Prostate gland (tissue), 2 donors: ENCODE results near the gene OTX2. TPM values are rescaled to one million over a fixed set of nuclear protein-coding genes. Genes with fewer than 3 reads are reported as not detected.

Experiments
- DNase-seq: peaks from one replicate; pipeline ENCODE4 v3.0.0-alpha.2; 2019; ENCODE audit warnings: low spot score
- H3K27ac ChIP-seq, 2 donors: fragments of 200-600 bp; sonication (generic); 2 replicates each; pipeline ENCODE4 v1.5.1; 2017 to 2019
- H3K27me3 ChIP-seq: fragments of 200-600 bp; sonication (generic); replicated peaks from 2 replicates; pipeline ENCODE4 v1.5.1; 2019; ENCODE audit not compliant: insufficient read depth
- H3K36me3 ChIP-seq, 2 donors: fragments of 200-600 bp; sonication (generic); 1 replicate in 1 of 2; 2 replicates in 1 of 2; pipeline versions ENCODE4 v1.5.1 to v1.8.1; 2017 to 2019
- H3K4me1 ChIP-seq: fragments of 200-600 bp; sonication (generic); replicated peaks from 2 replicates; pipeline ENCODE4 v1.5.1; 2019
- H3K4me3 ChIP-seq, 2 donors: fragments of 200-600 bp; sonication (generic); 2 replicates each; pipeline ENCODE4 v1.5.1; 2017 to 2019
- H3K9me3 ChIP-seq: fragments of 200-600 bp; sonication (generic); 2 replicates; pipeline ENCODE4 v1.5.1; 2017
- CTCF ChIP-seq, 4 experiments: fragments of 200-600 bp in 2 of 4; fragments of 450-650 bp in 2 of 4; sonication (generic) in 2 of 4; IDR thresholded peaks; 1 replicate in 3 of 4; 2 replicates in 1 of 4; pipeline ENCODE4 v1.5.1; 2016 to 2019; ENCODE audit warnings: antibody characterized with exemption in 4 of 4, mild to moderate bottlenecking in 2 of 4, moderate library complexity in 2 of 4
- POLR2A ChIP-seq: fragments of 450-650 bp; IDR thresholded peaks from one replicate; pipeline ENCODE4 v1.6.1; 2016; ENCODE audit warnings: antibody characterized with exemption, mild to moderate bottlenecking
- POLR2AphosphoS5 ChIP-seq: sonication (generic); formaldehyde crosslinking; IDR thresholded peaks from one replicate; pipeline ENCODE4 v1.6.1; 2017; ENCODE audit warnings: antibody characterized with exemption
- WGBS: methylation state at CpG from one replicate; pipeline ENCODE4 v1.1.5; 2018; 5-methylcytosine and 5-hydroxymethylcytosine counted together
- intact Hi-C: fragments of 100-400 bp; cut with DNase I; formaldehyde crosslinking; loops from one replicate; pipeline ENCODE4 v1.14.2; 2022
- total RNA-seq, 2 donors: library from RNA; depleted of rRNA; stranded (reverse); fragments of >200 nt; gene quantifications; one replicate each; pipeline ENCODE4 v1.1.0, GENCODE V29; 2016

OTX2 gene
- total RNA-seq, 2 donors from 2014 or later = not detected

- no peak for TF ChIP-seq POLR2A
- TF ChIP-seq CTCF (IDR thresholded peaks at IDR 0.05) = no peak
- no peak for TF ChIP-seq POLR2AphosphoS5
- DNase-seq = no peak
- H3K27me3 ChIP-seq = peaks cover 37% of the 10 kb centered on the region
- H3K27ac ChIP-seq = no peak overlapping the region
- intact Hi-C loops = no loop called here
- H3K4me1 ChIP-seq = no peaks in the 10 kb centered on the region
- 5% methylated on average over 66 of the region's 66 CpGs for WGBS
- H3K9me3 ChIP-seq = no peaks in the 10 kb centered on the region
- no peaks in the 10 kb centered on the region for H3K36me3 ChIP-seq
- no peak overlapping the region for H3K4me3 ChIP-seq
Measured at GRCh38 chr14:56816574-56817391, 6.5 kb upstream of the OTX2 start.

- WGBS = 18% methylated on average over 5 of the region's 5 CpGs
- TF ChIP-seq CTCF (IDR thresholded peaks at IDR 0.05) = no peak
- no peak for TF ChIP-seq POLR2AphosphoS5
- TF ChIP-seq POLR2A = no peak
- H3K4me1 ChIP-seq = no peaks in the 10 kb centered on the region
- H3K9me3 ChIP-seq = no peaks in the 10 kb centered on the region
- peaks cover 42% of the 10 kb centered on the region for H3K27me3 ChIP-seq
- no peaks in the 10 kb centered on the region for H3K36me3 ChIP-seq
- H3K4me3 ChIP-seq = no peak overlapping the region
- intact Hi-C loops = no loop called here
- DNase-seq = no peak
- H3K27ac ChIP-seq = no peak overlapping the region
Measured at GRCh38 chr14:56815745-56816144, 5.5 kb upstream of the OTX2 start.

GRCh38 chr14:56814969-56815700 lies 4.9 kb upstream of the OTX2 start:
- 6% methylated on average over 4 of the region's 4 CpGs for WGBS
- Histone ChIP-seq H3K36me3 (no peaks in the 10 kb centered on the region), H3K4me3 (no peak overlapping the region), H3K4me1 (no peaks in the 10 kb centered on the region), H3K27ac (no peak overlapping the region), H3K27me3 (peaks cover 47% of the 10 kb centered on the region), H3K9me3 (no peaks in the 10 kb centered on the region)
- TF ChIP-seq CTCF (IDR thresholded peaks at IDR 0.05) (no peak), POLR2A (no peak), POLR2AphosphoS5 (no peak)
- DNase-seq = no peak
- intact Hi-C loops = no loop called here

GRCh38 chr14:56814519-56814959 lies 4.3 kb upstream of the OTX2 start:
- 6% methylated on average over 7 of the region's 7 CpGs for WGBS
- Histone ChIP-seq H3K27me3 (peaks cover 51% of the 10 kb centered on the region), H3K9me3 (no peaks in the 10 kb centered on the region), H3K27ac (no peak overlapping the region), H3K4me1 (no peaks in the 10 kb centered on the region), H3K4me3 (no peak overlapping the region), H3K36me3 (no peaks in the 10 kb centered on the region)
- DNase-seq = no peak
- intact Hi-C loops = no loop called here
- TF ChIP-seq CTCF (IDR thresholded peaks at IDR 0.05) = no peak
- TF ChIP-seq POLR2AphosphoS5 = no peak
- TF ChIP-seq POLR2A = no peak
